WTC11 (cell line): ENCODE data around the gene COL5A1.

Experiments used
- CTCF ChIP-seq: fragments of 200-600 bp; IDR thresholded peaks from 2 replicates; pipeline ENCODE4 v1.8.0; 2022; ENCODE audit warnings: antibody characterized with exemption
- E2F5 ChIP-seq: sonication (generic); formaldehyde crosslinking; IDR thresholded peaks from 2 replicates; pipeline ENCODE4 v1.8.1; 2022; ENCODE audit warnings: mild to moderate bottlenecking, moderate library complexity, missing genetic modification reagents
- ELF4 ChIP-seq: sonication (generic); formaldehyde crosslinking; IDR thresholded peaks from 2 replicates; pipeline ENCODE4 v1.8.1; 2022; ENCODE audit warnings: low read depth, mild to moderate bottlenecking, moderate library complexity, missing genetic modification reagents
- FOXK1 ChIP-seq: sonication (generic); formaldehyde crosslinking; IDR thresholded peaks from 2 replicates; pipeline ENCODE4 v1.8.0; 2022; ENCODE audit warnings: mild to moderate bottlenecking, moderate library complexity, missing genetic modification reagents
- NR1H2 ChIP-seq: sonication (generic); formaldehyde crosslinking; IDR thresholded peaks from 2 replicates; pipeline ENCODE4 v1.9.0; 2021; ENCODE audit warnings: mild to moderate bottlenecking, moderate library complexity, missing genetic modification reagents
- SP1 ChIP-seq: sonication (generic); formaldehyde crosslinking; conservative IDR thresholded peaks from 2 replicates; pipeline ENCODE4 v1.8.1; 2022; ENCODE audit warnings: missing genetic modification reagents
- ZBTB21 ChIP-seq: sonication (generic); formaldehyde crosslinking; IDR thresholded peaks from 2 replicates; pipeline ENCODE4 v1.8.1; 2023; ENCODE audit warnings: mild to moderate bottlenecking, missing genetic modification reagents, borderline replicate concordance
- ZNF121 ChIP-seq: sonication (generic); formaldehyde crosslinking; IDR thresholded peaks from 2 replicates; pipeline ENCODE4 v1.8.0; 2023; ENCODE audit warnings: missing genetic modification reagents
- TF ChIP-seq, protein P1 (sequence below): fragments of 250-450 bp; sonication (Bioruptor Pico); IDR thresholded peaks from 2 replicates; pipeline ENCODE4 v1.9.0; 2021; ENCODE audit warnings: mild to moderate bottlenecking
- TF ChIP-seq, protein P2 (sequence below): sonication (generic); formaldehyde crosslinking; IDR thresholded peaks from 2 replicates; pipeline ENCODE4 v1.8.1; 2023; ENCODE audit warnings: mild to moderate bottlenecking, missing genetic modification reagents
- TF ChIP-seq, protein P3 (sequence below): sonication (generic); formaldehyde crosslinking; IDR thresholded peaks from 2 replicates; pipeline ENCODE4 v1.8.1; 2022; ENCODE audit warnings: low read depth, mild to moderate bottlenecking, moderate library complexity, missing genetic modification reagents, borderline replicate concordance

DNA sequence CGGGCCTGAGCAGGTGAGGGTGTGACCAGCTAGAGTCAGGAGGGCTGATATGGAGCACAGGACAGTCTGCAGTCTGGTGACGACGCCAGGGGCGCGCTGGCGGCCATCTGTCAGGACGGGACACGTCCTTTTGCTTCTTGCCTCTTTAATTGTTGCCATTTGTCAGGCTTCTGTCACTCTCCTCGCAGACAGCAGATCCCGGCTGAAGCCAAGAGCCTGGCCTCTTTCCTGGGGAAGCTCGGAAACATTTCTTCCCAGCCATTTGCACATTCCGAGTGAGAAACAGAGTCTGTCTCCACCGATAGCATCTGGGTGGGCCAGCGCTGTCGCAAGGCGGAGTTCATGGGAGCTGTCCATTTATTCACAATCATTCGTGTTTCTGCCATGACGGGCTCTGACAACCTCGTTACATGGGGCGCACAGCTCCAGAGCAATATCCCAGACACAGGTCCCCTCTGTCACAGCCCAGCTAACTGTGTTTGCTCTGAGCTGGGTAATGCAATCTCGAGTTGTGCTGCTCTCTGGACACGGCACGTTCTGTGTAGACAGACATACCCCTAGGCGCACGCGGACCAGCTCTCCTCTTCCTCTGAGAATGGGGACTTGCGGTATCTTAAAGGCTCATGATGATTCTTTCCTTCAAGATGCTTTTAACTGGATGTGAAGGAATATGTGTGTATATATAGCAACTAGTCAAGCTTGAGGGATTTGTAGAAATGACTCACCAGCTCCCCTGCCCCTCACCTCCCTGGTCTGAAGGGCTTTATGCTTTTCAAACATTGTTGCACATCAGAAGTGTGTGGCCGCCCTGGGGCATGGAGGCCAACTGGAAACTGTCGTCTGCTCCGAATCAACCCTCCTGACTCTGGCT lies 133.7 kb downstream of the COL5A1 start:
- no peak for TF ChIP-seq E2F5 (CRISPR knock-in tag)
- no peak for TF ChIP-seq ELF4 (CRISPR knock-in tag)
- TF ChIP-seq CTCF: no peak
- TF ChIP-seq, protein P1, sequence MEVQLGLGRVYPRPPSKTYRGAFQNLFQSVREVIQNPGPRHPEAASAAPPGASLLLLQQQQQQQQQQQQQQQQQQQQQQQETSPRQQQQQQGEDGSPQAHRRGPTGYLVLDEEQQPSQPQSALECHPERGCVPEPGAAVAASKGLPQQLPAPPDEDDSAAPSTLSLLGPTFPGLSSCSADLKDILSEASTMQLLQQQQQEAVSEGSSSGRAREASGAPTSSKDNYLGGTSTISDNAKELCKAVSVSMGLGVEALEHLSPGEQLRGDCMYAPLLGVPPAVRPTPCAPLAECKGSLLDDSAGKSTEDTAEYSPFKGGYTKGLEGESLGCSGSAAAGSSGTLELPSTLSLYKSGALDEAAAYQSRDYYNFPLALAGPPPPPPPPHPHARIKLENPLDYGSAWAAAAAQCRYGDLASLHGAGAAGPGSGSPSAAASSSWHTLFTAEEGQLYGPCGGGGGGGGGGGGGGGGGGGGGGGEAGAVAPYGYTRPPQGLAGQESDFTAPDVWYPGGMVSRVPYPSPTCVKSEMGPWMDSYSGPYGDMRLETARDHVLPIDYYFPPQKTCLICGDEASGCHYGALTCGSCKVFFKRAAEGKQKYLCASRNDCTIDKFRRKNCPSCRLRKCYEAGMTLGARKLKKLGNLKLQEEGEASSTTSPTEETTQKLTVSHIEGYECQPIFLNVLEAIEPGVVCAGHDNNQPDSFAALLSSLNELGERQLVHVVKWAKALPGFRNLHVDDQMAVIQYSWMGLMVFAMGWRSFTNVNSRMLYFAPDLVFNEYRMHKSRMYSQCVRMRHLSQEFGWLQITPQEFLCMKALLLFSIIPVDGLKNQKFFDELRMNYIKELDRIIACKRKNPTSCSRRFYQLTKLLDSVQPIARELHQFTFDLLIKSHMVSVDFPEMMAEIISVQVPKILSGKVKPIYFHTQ (CRISPR knock-in tag): no peak
- TF ChIP-seq FOXK1: no peak
- TF ChIP-seq NR1H2 (CRISPR knock-in tag): no peak
- no peak for TF ChIP-seq ZBTB21 (CRISPR knock-in tag)
- TF ChIP-seq, protein P2, sequence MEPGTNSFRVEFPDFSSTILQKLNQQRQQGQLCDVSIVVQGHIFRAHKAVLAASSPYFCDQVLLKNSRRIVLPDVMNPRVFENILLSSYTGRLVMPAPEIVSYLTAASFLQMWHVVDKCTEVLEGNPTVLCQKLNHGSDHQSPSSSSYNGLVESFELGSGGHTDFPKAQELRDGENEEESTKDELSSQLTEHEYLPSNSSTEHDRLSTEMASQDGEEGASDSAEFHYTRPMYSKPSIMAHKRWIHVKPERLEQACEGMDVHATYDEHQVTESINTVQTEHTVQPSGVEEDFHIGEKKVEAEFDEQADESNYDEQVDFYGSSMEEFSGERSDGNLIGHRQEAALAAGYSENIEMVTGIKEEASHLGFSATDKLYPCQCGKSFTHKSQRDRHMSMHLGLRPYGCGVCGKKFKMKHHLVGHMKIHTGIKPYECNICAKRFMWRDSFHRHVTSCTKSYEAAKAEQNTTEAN (CRISPR knock-in tag): no peak
- no peak for TF ChIP-seq ZNF121 (CRISPR knock-in tag)
- TF ChIP-seq, protein P3, sequence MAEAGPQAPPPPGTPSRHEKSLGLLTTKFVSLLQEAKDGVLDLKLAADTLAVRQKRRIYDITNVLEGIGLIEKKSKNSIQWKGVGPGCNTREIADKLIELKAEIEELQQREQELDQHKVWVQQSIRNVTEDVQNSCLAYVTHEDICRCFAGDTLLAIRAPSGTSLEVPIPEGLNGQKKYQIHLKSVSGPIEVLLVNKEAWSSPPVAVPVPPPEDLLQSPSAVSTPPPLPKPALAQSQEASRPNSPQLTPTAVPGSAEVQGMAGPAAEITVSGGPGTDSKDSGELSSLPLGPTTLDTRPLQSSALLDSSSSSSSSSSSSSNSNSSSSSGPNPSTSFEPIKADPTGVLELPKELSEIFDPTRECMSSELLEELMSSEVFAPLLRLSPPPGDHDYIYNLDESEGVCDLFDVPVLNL (CRISPR knock-in tag): no peak
- TF ChIP-seq SP1 (CRISPR knock-in tag): no peak
